ACHN (cell line): ENCODE results near the gene FGD4.
A peak's percentile ranks its signal among the peaks of the same experiment; 100 is the strongest.

Experiments used
- DNase-seq: peaks from one replicate; pipeline ENCODE4 v3.0.0-alpha.2; 2015
- in situ Hi-C: cut with HindIII; loops from 2 replicates; pipeline ENCODE4 v1.10.0; 2017; ENCODE audit warnings: low sequenced_read_pairs, low pct_ligation_motif_present, low pct_unique_long_range_greater_than_20kb

FGD4 gene

DNA sequence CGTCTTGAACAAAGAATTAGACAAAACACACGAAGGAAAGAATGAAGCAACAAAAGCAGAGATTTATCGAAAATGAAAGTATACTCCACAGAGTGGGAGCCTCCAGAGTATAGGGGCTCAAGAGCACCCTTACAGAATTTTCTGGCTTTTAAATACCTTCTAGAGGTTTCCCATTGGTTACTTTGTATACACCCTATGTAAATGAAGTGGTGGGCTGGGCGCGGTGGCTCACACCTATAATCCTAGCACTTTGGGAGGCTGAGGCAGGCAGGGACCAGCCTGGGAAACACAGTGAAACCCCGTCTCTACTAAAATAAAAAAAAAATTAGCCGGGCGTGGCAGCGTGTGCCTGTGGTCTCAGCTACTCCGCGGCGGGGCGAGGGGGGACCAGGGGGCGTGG lies 266.7 kb downstream of the FGD4 start:
- in situ Hi-C loops, result no loop called here
- DNase-seq, result peak; percentile 40

DNA sequence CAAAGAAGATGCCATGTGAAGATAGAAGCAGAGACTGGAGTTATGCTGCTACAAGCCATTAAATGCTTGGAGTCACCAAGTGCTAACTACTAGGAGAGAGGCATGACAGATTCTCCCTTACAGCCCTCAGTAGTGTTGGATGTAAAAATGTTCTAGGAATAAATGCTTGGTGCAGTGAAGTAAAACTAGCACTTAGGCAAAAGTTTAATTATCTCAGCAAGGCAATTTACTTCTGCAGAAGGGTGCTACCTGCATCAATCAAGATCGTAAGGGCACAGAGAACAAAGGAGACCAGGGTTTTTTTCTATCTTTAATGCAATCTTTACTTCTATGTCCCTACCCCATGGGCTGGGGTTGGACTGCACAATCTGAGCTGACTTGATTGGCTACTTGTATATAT lies 270.2 kb downstream of the FGD4 start:
- in situ Hi-C loops, result no loop called here
- no peak for DNase-seq

DNA sequence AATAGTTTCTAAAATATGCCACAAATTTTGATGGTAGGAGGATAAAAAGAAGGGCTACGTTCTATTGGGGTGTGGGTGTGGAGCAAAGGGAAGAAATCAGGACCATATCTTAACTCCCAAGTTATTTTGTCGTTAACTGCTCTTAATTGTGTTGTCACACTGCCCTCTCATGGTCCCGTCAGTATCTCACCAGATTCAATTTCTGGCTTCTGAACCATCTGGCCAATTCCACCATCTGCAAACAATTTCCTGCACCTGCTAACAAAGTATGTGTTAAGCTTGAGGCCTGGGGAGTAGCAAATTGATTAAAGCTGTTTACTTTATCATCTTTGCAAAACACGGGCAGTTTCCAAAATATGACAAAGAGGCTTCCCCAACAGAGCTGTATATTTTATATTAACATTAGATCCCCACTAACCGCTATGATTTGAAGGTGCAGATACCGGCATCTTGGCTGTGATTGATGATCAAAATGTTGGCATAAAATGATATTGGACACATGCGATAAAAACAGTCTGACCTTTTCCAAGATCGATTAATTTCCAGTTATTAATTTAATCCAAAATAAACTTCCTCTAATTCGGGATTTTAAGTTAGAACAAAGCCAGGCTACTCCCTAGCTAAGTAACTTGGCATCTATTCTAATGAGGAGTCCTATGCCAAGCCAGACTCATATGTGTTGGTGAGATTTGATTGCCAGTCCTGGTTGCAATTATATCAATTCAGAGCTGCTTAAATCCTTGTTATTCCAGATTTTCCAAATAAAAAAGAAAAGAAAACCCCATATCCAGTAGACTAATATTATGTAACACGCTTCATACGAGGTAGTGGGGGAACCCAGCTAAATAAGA lies 272.8 kb downstream of the FGD4 start:
- DNase-seq, result peak; percentile 71
- in situ Hi-C loops, result no loop called here

DNA sequence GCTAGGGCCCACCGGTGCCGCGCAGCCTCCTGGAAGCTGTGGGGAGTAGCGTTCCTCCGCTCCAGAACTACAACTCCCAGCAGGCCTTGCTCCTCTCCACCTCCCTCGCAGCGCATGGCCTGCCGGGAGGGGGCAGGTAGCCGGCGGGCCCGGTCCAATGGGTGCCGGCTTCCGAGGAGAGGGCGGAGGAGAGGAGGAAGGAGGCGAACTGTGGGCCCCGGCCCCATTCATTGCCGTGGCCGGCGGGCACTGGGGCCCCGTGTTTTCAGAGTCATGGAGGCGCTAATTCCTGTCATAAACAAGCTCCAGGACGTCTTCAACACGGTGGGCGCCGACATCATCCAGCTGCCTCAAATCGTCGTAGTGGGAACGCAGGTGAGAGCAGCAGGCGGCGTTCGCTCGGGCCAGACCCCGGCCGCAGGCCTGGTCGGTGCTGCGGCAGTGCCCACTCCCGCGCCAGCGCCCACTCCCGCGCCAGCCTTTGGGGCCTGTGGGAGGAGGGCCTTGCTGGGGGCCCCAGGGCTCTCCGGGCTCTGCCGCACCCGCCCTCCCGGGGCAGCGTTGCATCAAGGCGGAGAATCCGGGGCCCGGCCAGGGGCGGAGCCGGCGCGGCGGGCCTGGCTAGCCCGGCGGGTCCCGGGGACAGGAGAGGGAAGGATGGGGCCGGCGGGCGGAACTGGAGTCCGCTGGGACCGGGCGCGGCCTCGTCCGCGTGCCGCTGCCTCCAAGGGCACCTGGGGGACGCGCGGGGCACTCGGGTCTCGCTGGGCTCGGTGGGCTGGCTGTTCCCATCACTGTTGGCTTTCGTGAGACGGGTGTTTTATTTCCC lies 279.9 kb downstream of the FGD4 start, which contains the start of gene DNM1L:
Gene DNM1L, plus strand, starts transcription at position 211 of the 829 bp plus-strand sequence. Its CDS starts 63 bp downstream, at position 274.
- in situ Hi-C loops, result no loop called here
- DNase-seq, result peak; percentile 99

DNA sequence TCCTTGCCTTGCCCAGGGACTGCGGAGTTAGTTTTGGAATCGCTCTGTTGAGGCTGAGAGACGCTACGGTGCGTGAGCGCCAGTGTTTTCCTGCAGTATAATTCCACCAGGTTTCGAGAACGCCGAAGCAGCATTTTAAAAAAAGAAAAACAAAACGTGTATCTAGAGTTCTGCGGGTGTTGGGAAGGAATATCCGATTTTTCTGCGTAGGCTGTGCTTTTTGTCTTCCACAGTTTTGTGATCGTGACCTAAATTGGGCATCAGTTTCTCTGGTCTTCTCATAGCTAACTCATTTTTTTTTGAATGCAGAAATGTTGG lies 280.5 kb downstream of the FGD4 start:
- DNase-seq, result no peak
- in situ Hi-C loops, result no loop called here

DNA sequence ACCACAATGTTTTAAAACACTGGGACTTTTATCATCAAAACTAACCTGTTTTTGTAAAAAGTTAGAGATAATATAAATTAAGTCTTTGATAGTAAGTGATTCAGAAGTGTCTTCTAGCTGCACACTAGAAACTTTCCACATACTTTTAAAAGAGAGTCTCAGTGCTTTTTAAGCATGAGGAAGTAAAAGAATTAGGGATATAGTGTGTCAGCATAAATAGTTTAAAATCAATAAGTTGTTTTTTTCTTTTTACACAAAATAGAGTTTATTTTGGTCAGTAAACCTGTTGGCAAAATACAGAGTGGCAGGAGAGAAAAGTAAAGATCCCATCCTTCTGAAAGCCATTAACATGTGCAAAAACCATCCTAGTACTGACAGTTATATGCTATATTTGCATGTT lies 281.4 kb downstream of the FGD4 start:
- in situ Hi-C loops, result no loop called here
- no peak for DNase-seq

DNA sequence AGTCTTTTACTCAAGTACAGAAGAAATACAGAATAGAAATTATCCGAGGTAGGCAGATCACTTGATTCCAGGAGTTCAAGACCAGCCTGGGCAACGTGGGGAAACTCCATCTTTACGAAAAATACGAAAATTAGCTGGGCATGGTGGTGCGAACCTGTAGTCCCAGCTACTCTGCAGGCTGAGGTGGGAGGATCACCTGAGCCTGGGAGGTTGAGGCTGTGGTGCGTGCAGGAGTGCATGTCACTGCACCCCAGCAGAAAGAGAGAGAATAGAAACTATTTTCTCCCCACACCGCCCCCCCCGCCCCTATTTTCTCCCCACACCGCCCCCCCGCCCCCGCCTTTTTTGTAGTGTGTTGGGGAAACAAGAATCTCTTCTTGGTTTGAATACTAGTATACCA lies 281.9 kb downstream of the FGD4 start:
- in situ Hi-C loops, result no loop called here
- no peak for DNase-seq

DNA sequence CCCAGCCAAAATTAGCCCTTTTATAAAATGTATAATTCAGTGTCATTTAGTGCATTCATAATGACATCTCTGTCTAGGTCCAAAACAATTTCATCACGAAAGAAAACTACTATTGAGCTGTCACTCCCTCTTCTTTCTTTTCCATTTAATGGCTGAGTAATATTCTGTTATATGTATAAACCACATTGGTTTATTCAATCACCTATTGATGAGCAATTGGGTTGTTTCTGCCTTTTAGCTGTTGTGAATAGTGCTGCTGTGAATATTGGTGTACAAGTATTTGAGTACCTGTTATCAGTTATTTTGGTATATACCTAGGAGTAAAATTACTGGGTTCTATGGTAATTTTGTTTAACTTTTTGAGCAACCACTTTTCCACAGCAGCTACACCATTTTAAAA lies 287.0 kb downstream of the FGD4 start:
- in situ Hi-C loops, result no loop called here
- no peak for DNase-seq

DNA sequence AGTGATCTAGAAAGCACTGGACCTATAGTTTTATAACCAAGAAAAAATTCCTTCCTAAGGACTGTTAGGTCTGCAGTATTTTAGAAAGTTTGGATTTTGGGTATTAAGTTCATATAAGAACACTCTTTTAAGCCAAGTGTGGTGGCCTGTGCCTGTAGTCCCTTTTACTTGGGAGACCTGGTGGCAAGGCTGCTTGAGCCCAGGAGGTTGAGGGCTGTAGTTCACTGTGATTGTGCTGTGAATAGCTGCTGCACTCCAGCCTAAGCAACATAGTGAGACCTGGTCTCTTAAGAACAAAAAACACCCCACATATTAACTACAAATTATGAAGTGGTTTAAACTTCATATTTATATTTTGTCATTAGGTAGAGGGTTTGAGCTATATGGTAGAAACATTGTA lies 289.4 kb downstream of the FGD4 start:
- in situ Hi-C loops, result no loop called here
- no peak for DNase-seq

DNA sequence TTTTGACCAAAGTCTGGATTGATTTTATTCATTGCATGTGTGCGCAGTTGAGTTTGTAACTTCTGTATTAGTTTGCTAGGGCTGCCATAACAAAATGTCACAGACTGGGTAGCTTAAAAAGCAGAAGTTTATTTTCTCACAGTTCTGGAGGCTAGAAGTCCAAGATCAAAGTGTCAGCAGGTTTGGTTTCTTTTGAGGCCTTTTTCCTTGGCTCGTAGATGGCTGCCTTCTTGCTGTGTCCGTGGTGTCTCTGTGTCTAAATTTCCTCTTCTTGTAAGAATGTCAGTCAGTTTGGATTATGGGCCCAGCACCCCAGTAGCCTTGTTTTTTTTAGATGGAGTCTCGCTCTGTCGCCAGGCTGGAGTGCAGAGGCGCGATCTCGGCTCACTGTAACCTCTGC lies 291.6 kb downstream of the FGD4 start:
- no peak for DNase-seq
- in situ Hi-C loops, result no loop called here

DNA sequence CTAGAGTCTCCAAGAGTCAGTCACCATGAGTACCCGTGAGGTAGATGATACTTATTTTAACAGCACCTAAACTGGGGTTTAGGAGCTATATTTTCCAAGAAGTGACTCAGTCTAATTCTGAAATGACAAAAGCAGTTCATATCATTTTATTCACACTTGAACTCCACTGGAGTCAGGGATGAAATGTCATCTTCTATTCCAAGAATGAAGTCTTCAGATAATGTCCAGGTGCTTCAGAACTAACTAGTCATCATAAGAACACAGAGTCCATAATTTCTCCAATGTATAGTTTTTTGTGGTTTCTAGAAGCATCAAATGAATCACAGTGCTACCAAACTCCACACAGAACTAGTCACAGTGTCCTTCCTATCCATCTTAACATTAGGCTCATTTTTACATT lies 293.0 kb downstream of the FGD4 start:
- in situ Hi-C loops, result no loop called here
- DNase-seq, result no peak

DNA sequence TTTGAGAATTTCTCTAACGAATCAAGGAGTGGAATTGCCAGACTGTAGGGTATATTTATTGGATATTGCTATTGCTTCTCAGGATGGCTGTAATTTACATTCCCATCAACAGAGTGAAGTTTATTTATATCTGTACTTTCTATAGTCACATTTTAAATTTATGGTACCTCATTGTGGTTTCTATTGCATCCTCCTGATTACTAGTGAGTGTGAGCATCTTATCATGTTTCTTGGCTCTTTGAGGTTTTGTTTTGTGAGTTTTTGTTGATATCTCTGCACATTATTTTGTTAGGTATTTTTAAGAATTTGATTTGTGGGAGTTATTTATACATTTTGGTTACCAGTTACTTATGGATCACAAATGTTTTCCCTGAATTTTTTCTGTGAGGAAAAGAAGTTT lies 293.7 kb downstream of the FGD4 start:
- in situ Hi-C loops, result no loop called here

More for the DNA sequence above, 293.7 kb downstream of the FGD4 start:
- DNase-seq, result no peak
